Measurements from ENCODE around the gene HPN.
A peak's percentile ranks its signal among the peaks of the same experiment; 100 is the strongest.
"Not testable (repeated sequence)": the region's sequence is repeated elsewhere in the genome, so short reads cannot be mapped to it uniquely, and the experiment has no call there.

HPN gene

DNA sequence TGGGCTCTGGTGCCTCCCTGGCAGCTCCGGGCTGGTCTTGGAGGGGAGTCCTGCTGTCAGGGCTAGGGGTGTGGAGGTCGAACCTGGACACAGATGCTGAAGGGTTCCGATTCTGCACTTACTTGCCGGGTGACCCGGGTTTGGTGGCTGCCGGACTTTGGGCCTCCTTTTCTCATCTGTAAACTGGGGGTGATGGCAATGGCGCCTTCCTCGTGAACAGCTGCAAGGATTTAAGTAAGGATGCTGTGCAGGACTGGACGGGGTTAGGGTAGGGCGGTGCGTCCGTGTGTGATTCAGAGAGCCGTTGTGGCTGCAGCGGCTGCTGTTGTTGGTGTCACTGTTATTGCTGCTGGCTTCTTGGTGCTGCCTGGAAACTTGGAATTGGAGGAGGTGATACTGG is 2.4 kb downstream of the HPN start:
- peak in 1 of 2 experiments; percentile 42 for DNase-seq (ENCODE audit: low read depth in 1 of 2, low spot score in 1 of 2)
- in situ Hi-C loops (cut with HindIII; ENCODE audit: low pct_unique_long_range_greater_than_20kb, low sequenced_read_pairs): no loop called here
- TF ChIP-seq JUND (IDR thresholded peaks at IDR 0.05; ENCODE audit: low read depth): no peak

DNA sequence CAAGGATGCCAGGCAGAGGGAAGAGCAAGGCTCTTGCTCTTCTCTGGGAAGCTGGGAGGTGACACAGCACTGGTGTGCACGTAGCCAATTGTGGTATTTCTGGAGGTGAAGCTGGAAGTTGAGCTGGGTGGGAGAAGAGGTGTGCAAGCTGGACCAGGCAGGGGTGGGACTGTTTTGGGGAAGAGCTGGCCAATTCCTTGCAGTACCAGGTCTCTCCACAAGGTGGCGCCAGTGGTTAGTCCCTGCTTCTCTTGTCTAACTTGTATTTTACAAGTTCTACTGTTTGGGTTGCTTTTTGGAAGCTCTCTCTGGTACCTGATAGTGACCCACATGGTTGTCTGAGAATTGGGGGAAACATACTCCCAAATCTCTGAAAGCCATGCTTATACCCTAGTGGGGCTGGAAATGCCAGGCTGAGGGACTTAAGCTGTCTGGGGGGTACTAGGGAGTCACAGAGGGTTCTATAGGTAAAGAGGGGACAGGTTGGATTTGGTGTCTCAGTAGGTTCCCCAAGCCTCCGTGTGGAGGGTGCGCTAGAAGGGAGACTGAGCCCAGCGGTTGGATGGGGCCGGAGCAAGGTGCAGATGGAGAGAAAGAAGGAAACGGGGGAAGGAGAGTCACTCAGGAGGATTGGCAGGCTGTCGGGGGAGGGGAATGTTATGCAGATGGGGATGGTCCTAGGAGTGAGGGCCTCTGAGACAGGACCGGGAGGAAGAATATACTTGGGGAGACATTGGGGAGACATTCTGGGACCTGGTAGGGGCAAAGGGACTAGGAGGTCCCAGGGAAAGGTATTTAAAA is 3.0 kb downstream of the HPN start:
- TF ChIP-seq JUND (IDR thresholded peaks at IDR 0.05; ENCODE audit: low read depth): no peak
- peak; percentile 66 to 67 for DNase-seq (ENCODE audit: low read depth in 1 of 2, low spot score in 1 of 2)
- in situ Hi-C loops (cut with HindIII; ENCODE audit: low pct_unique_long_range_greater_than_20kb, low sequenced_read_pairs): no loop called here

DNA sequence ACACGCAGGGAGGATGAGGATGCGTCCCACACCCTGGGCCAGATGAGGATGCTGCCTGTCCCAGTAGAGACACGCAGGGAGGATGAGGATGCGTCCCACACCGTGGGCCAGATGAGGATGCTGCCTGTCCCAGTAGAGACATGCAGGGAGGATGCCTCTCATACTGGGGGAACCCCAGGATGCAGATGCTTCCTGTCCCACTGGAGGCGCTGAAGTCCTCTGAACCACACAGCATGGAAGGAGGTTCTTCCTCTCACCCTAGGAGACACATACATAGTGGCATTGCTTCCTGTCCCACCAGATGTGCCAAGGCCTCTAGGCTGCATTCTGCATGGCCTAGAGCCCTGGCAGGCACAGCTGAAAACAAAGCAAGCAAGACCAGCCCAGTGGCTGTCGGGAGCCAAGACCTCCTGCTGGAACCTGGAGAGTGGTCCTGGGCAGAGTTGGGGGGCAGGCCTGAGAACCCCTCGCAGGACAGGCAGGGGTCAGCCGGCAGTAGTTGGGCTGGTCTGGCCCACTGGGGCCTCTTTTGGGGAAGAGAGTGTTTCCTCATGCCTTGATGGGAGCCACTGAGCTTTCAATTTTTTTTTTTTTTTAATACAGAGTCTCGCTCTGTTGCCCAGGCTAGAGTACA is 4.3 kb downstream of the HPN start:
- DNase-seq (ENCODE audit: low read depth in 1 of 2, low spot score in 1 of 2): peak in 1 of 2 experiments; percentile 42
- no peak for TF ChIP-seq JUND (IDR thresholded peaks at IDR 0.05; ENCODE audit: low read depth)
- in situ Hi-C loops (cut with HindIII; ENCODE audit: low pct_unique_long_range_greater_than_20kb, low sequenced_read_pairs): no loop called here

DNA sequence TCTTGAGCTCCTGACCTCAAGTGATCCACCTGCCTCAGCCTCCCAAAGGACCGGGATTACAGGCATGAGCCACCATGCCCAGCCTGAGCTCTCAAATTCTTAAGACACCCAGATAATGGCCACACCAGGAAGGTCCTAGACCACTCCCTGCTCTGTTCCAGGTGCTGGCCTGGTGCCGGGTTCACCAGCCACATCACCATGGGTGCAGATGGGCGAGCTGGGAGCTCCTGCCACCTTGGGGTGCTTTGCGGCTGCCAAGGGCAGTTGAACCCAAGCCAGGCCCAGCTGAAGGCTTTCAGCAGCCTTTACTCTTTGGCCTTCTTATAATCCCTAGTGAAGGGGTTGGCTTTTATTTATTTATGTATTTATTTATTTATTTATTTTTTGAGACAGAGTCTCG is 4.9 kb downstream of the HPN start:
- in situ Hi-C loops (cut with HindIII; ENCODE audit: low pct_unique_long_range_greater_than_20kb, low sequenced_read_pairs): no loop called here
- DNase-seq (ENCODE audit: low read depth in 1 of 2, low spot score in 1 of 2): no peak
- TF ChIP-seq JUND (IDR thresholded peaks at IDR 0.05; ENCODE audit: low read depth): no peak

DNA sequence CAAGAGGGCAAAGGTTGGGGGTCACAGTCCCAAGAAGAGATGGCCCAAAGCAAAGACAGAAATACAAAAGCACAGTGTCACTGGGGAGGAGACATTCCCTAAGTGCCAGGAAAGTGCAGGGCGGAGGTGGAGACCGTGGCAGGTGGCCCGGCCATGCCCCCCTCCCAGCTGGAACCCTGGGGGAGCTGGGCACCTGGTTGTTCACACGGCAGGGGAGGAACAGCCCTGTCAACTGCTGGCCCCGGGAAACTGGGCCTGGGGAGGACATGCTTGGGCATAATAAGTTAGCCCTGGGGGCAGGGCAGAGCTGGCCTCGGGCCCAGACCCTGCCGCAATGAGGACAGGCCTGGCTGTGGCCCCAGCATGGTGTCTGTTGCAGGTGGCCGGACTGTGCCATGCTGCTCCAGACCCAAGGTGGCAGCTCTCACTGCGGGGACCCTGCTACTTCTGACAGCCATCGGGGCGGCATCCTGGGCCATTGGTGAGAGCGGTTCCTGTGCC is 7.4 kb downstream of the HPN start:
- in situ Hi-C loops (cut with HindIII; ENCODE audit: low pct_unique_long_range_greater_than_20kb, low sequenced_read_pairs): no loop called here
- TF ChIP-seq JUND (IDR thresholded peaks at IDR 0.05; ENCODE audit: low read depth): no peak
- DNase-seq (ENCODE audit: low read depth in 1 of 2, low spot score in 1 of 2): no peak

DNA sequence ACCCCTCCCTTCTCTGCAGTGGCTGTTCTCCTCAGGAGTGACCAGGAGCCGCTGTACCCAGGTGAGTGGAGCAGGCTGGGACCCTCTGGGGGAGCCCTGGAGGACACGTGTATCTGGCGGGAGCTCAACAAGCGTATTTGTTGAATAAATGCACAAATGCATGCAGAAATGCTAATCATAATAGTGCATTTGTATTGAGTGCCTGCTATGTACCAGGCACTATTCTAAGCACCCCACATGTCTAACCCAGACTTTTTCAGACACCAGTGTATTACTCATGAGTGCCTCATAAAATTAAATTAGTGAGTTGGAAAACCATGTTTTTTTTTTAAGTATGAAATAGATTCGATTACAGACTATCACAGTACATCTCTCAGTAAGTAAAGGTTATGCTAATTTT is 7.9 kb downstream of the HPN start:
- no peak for TF ChIP-seq JUND (IDR thresholded peaks at IDR 0.05; ENCODE audit: low read depth)
- no peak for DNase-seq (ENCODE audit: low read depth in 1 of 2, low spot score in 1 of 2)
- in situ Hi-C loops (cut with HindIII; ENCODE audit: low pct_unique_long_range_greater_than_20kb, low sequenced_read_pairs): no loop called here

DNA sequence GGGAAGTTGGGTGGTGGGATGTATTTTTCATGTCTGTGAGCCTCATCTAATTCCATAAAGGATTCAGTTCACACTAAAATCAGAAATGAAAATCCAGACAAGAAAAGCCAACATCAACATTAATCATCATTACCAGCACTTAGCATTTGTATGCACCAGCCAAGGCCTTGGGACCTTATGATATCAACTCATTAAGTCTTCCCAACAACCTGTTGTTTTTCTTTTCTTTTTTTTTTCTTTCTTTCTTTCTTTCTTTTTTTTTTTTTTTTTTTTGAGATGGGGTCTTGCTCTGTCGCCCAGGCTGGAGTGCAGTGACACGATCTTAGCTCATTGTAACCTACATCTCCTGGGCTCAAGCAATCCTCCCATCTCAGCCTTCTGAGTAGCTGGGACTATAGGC is 9.1 kb downstream of the HPN start:
- DNase-seq (ENCODE audit: low read depth in 1 of 2, low spot score in 1 of 2); in situ Hi-C loops (cut with HindIII; ENCODE audit: low pct_unique_long_range_greater_than_20kb, low sequenced_read_pairs): not testable (repeated sequence)

DNA sequence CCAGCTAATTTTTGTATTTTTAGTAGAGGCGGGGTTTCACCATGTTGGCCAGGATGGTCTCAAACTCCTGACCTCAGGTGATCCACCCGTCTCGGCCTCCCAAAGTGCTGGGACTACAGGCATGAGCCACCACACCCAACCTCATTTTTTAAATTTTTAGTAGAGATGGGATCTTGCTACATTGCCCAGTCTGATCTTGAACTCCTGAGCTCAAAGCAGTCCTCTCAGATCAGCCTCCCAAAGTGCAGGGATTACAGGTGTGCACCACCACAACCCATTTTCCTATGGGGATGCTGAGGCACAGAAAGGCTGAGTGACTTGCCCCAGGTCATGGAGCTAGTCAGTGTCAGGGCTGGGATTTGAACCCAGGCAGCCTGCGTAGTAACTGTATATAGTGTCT is 9.7 kb downstream of the HPN start:
- in situ Hi-C loops (cut with HindIII; ENCODE audit: low pct_unique_long_range_greater_than_20kb, low sequenced_read_pairs); DNase-seq (ENCODE audit: low read depth in 1 of 2, low spot score in 1 of 2): not testable (repeated sequence)

DNA sequence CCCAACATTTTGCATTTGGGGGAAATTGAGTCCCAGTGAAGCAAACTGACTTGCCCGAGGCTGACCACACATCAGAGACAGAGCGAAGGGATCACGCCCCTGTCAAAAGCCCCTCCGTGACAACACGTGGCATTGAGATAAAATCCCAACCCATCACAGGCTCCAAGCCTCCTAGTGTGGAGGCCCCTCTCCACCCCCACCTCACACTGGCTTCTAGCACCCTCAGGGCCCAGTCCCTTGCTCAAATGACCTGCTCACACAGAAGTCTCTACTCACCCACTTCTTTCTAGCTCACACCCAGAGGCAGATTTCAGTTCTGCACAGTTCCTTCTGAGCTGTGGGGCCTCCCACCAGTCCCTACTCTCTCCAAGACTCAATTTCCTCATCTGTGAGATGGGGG is 10.3 kb downstream of the HPN start:
- no peak for TF ChIP-seq JUND (IDR thresholded peaks at IDR 0.05; ENCODE audit: low read depth)
- DNase-seq (ENCODE audit: low read depth in 1 of 2, low spot score in 1 of 2): no peak
- in situ Hi-C loops (cut with HindIII; ENCODE audit: low pct_unique_long_range_greater_than_20kb, low sequenced_read_pairs): no loop called here

DNA sequence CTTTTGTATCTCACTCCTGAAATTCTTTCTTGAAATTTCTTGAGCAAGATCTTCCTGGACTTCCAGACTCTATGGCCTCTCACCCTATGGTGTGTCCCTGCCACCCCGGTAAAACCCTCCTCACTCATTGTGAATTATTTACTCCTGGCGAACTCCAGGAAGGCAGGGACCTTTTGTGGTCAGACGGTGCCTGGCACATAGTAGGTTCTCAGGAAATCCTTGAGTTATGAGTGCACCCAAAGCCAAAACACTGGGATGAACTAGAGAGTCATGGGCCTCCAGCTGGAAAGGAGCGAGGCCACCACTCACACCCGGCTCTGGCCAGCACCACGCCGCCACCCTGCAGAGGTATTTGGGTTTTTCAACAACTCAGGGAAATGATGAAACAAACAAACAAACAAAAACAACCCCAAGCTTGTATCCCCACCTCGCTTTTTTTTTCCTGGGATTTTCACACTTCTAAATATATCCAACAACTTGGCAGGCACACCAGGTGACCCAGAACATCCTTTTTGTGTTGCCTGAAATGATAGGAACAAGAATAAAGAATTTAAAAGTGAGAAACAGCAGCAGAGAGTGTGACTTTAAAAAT is 11.2 kb downstream of the HPN start:
- DNase-seq (ENCODE audit: low read depth in 1 of 2, low spot score in 1 of 2): no peak
- in situ Hi-C loops (cut with HindIII; ENCODE audit: low pct_unique_long_range_greater_than_20kb, low sequenced_read_pairs): no loop called here
- no peak for TF ChIP-seq JUND (IDR thresholded peaks at IDR 0.05; ENCODE audit: low read depth)

DNA sequence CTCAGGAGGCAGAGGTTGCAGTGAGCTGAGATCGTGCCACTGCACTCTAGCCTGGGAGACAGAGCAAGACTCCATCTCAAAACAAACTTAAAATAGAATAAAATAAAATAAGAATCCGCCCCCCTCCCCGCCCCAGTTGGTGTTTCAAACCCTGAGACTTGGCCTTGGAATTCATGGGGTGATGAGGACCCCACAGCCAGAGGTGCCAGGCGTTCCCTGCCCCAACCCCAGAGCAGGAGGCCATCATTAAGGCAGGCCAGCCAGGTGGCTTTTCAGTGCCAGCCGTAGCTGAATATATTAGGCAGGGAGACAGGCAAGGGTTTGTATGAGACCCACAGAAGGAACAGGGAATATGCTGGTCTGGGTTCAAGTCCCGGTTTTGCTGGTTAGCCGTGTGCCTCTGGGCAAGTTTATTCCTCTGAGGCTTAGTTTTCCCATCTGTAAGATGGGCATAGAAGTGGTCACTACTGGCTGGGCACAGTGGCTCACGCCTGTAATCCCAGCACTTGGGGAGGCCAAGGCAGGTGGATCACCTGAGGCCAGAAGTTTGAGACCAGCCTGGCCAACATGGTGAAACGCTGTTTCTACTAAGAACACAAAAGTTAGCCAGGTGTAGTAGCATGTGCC is 12.3 kb downstream of the HPN start:
- no peak for TF ChIP-seq JUND (IDR thresholded peaks at IDR 0.05; ENCODE audit: low read depth)
- DNase-seq (ENCODE audit: low read depth in 1 of 2, low spot score in 1 of 2): no peak
- in situ Hi-C loops (cut with HindIII; ENCODE audit: low pct_unique_long_range_greater_than_20kb, low sequenced_read_pairs): no loop called here

DNA sequence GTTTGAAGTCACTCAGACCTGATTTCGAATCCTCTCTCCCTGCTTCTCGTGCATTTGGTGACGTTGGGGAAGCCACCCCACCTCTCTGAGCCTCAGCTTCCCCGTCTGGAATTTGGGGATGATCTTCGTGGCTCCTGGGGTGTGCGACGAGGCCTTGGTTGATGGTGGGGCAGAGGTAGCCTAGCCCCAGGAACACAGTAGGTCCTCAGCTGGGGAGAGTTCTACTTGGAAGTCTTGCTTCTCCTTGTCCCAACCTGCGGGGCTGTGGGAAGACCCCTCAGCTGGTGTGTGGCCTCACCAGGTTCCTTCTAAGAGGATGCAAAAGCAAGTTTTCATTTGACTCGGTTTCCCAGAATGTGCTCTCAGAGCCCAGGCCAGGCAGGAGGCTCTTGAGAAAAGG is 13.1 kb downstream of the HPN start:
- in situ Hi-C loops (cut with HindIII; ENCODE audit: low pct_unique_long_range_greater_than_20kb, low sequenced_read_pairs): no loop called here
- TF ChIP-seq JUND (IDR thresholded peaks at IDR 0.05; ENCODE audit: low read depth): no peak
- DNase-seq (ENCODE audit: low read depth in 1 of 2, low spot score in 1 of 2): no peak

DNA sequence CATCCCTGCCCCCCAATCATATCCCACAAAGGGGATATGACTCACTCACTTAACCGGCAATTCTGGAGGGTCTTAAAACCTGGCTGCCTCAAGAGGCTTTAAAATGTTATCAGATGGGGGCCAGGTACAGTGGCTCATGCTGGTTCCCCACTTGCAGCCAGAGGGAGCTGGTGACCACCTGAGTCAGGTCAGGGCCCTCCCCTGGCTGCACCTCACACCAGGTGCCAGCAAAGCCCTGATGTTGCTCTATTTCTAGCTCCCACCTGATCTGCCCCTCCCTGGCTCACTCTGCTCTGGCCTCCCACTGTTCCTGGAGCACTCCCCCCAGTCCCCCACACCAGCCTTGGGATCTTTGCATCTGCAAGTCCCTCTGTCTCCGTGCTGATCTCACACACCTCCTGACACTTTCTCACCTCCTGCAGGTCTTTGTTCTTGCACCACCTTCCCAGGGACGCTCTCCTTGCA is 14.2 kb downstream of the HPN start:
- no peak for DNase-seq (ENCODE audit: low read depth in 1 of 2, low spot score in 1 of 2)
- in situ Hi-C loops (cut with HindIII; ENCODE audit: low pct_unique_long_range_greater_than_20kb, low sequenced_read_pairs): no loop called here
- no peak for TF ChIP-seq JUND (IDR thresholded peaks at IDR 0.05; ENCODE audit: low read depth)
